ENCODE data around the gene REEP6. TPM values are rescaled to one million over a fixed set of nuclear protein-coding genes. Genes with fewer than 3 reads are reported as not detected.

REEP6 gene
- total RNA-seq, 4 donors from 2014 or later, result 1.1 to 2.3 (median 1.5) TPM

DNA sequence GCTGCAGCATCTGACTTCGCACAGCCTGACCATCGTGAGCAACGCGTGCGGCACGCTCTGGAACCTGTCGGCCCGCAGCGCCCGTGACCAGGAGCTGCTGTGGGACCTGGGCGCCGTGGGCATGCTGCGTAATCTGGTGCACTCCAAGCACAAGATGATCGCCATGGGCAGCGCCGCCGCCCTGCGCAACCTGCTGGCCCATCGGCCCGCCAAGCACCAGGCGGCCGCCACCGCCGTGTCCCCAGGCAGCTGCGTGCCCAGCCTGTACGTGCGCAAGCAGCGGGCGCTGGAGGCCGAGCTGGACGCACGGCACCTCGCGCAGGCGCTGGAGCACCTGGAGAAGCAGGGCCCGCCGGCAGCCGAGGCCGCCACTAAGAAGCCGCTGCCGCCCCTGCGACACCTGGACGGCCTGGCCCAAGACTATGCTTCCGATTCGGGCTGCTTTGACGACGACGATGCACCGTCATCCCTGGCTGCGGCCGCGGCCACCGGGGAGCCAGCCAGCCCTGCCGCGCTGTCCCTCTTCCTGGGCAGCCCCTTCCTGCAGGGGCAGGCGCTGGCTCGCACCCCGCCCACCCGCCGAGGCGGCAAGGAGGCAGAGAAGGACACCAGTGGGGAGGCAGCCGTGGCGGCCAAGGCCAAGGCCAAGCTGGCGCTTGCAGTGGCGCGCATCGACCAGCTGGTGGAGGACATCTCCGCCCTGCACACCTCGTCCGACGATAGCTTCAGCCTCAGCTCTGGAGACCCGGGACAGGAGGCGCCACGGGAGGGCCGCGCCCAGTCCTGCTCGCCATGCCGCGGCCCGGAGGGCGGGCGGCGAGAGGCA, 25.6 kb upstream of the REEP6 start:
- in situ Hi-C loops (cut with MboI; ENCODE audit: low sequenced_read_pairs in 4 of 4), result no loop called here

DNA sequence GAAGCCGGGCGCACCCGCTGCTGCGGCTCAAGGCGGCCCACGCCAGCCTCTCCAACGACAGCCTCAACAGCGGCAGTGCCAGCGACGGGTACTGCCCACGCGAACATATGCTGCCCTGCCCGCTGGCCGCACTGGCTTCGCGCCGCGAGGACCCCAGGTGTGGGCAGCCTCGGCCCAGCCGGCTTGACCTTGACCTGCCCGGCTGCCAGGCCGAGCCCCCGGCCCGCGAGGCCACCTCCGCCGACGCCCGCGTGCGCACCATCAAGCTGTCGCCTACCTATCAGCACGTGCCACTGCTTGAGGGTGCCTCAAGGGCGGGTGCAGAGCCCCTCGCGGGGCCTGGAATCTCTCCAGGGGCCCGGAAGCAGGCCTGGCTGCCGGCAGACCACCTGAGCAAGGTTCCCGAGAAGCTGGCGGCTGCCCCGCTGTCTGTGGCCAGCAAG, 24.9 kb upstream of the REEP6 start:
- H3K27ac ChIP-seq, result no peak overlapping the region
- intact Hi-C loops (cut with DNase I; ENCODE audit: low total_unique reads), result no loop called here
- no peaks in the 10 kb centered on the region for H3K36me3 ChIP-seq
- peaks cover 11 to 27% of the 10 kb centered on the region in 2 donors for H3K4me1 ChIP-seq
- no peak for DNase-seq
- H3K27me3 ChIP-seq, result peaks cover 52 to 60% (median 52%) of the 10 kb centered on the region in 3 donors
- TF ChIP-seq POLR2A (IDR thresholded peaks at IDR 0.05), result no peak
- TF ChIP-seq, protein P1, sequence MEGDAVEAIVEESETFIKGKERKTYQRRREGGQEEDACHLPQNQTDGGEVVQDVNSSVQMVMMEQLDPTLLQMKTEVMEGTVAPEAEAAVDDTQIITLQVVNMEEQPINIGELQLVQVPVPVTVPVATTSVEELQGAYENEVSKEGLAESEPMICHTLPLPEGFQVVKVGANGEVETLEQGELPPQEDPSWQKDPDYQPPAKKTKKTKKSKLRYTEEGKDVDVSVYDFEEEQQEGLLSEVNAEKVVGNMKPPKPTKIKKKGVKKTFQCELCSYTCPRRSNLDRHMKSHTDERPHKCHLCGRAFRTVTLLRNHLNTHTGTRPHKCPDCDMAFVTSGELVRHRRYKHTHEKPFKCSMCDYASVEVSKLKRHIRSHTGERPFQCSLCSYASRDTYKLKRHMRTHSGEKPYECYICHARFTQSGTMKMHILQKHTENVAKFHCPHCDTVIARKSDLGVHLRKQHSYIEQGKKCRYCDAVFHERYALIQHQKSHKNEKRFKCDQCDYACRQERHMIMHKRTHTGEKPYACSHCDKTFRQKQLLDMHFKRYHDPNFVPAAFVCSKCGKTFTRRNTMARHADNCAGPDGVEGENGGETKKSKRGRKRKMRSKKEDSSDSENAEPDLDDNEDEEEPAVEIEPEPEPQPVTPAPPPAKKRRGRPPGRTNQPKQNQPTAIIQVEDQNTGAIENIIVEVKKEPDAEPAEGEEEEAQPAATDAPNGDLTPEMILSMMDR (IDR thresholded peaks at IDR 0.05 in 4 of 5, conservative IDR thresholded peaks at IDR 0.05 in 1 of 5), result no peak
- no peaks in the 10 kb centered on the region for H3K9me3 ChIP-seq
- in situ Hi-C loops (cut with MboI; ENCODE audit: low sequenced_read_pairs in 4 of 4), result no loop called here
- H3K4me3 ChIP-seq, result no peak overlapping the region
- no peak for ATAC-seq

More for the DNA sequence above, 25.6 kb upstream of the REEP6 start:
- H3K9me3 ChIP-seq, result no peaks in the 10 kb centered on the region
- H3K27me3 ChIP-seq, result peaks cover 46 to 53% (median 46%) of the 10 kb centered on the region in 3 donors
- no peak for TF ChIP-seq POLR2A (IDR thresholded peaks at IDR 0.05)
- TF ChIP-seq, protein P1 (IDR thresholded peaks at IDR 0.05 in 4 of 5, conservative IDR thresholded peaks at IDR 0.05 in 1 of 5), result peak in 2 of 5 experiments; percentile 24 to 42
- H3K27ac ChIP-seq, result no peak overlapping the region
- intact Hi-C loops (cut with DNase I; ENCODE audit: low total_unique reads), result no loop called here
- peaks cover 6 to 22% of the 10 kb centered on the region in 2 donors for H3K4me1 ChIP-seq
- no peak for DNase-seq
- no peak for ATAC-seq
- no peaks in the 10 kb centered on the region for H3K36me3 ChIP-seq
- no peak overlapping the region for H3K4me3 ChIP-seq

DNA sequence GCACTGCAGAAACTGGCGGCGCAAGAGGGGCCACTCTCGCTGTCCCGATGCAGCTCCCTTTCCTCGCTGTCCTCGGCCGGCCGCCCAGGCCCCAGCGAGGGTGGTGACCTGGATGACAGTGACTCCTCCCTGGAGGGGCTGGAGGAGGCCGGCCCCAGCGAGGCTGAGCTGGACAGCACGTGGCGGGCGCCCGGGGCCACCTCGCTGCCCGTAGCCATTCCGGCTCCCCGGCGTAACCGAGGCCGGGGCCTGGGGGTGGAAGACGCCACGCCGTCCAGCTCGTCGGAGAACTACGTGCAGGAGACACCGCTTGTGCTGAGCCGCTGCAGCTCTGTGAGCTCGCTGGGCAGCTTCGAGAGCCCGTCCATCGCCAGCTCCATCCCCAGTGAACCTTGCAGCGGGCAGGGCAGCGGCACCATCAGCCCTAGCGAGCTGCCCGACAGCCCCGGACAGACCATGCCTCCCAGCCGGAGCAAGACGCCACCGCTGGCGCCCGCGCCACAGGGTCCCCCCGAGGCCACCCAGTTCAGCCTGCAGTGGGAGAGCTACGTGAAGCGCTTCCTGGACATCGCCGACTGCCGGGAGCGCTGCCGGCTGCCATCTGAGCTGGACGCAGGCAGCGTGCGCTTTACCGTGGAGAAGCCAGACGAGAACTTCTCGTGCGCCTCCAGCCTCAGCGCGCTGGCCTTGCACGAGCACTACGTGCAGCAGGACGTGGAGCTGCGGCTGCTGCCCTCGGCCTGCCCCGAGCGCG, 24.3 kb upstream of the REEP6 start:
- no peak for DNase-seq
- no peak for TF ChIP-seq POLR2A (IDR thresholded peaks at IDR 0.05)
- TF ChIP-seq, protein P1 (IDR thresholded peaks at IDR 0.05 in 4 of 5, conservative IDR thresholded peaks at IDR 0.05 in 1 of 5), result no peak
- intact Hi-C loops (cut with DNase I; ENCODE audit: low total_unique reads) (no loop called here), in situ Hi-C loops (cut with MboI; ENCODE audit: low sequenced_read_pairs in 4 of 4) (no loop called here)
- Histone ChIP-seq H3K27me3 (peaks cover 58 to 66% (median 58%) of the 10 kb centered on the region in 3 donors), H3K9me3 (no peaks in the 10 kb centered on the region), H3K4me3 (no peak overlapping the region), H3K4me1 (peaks cover 11 to 33% of the 10 kb centered on the region in 2 donors), H3K36me3 (no peaks in the 10 kb centered on the region), H3K27ac (no peak overlapping the region)
- no peak for ATAC-seq

DNA sequence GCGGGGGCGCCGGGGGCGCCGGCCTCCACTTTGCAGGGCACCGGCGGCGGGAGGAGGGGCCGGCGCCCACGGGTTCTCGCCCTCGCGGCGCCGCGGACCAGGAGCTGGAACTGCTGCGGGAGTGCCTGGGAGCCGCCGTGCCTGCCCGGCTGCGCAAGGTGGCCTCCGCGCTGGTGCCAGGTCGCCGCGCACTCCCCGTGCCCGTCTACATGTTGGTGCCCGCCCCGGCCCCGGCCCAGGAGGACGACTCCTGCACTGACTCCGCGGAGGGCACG, 23.8 kb upstream of the REEP6 start:
- in situ Hi-C loops (cut with MboI; ENCODE audit: low sequenced_read_pairs in 4 of 4) (no loop called here), intact Hi-C loops (cut with DNase I; ENCODE audit: low total_unique reads) (no loop called here)
- ATAC-seq (no peak), DNase-seq (no peak)
- no peaks in the 10 kb centered on the region for H3K36me3 ChIP-seq
- H3K27me3 ChIP-seq, result peaks cover 63 to 71% (median 63%) of the 10 kb centered on the region in 3 donors
- TF ChIP-seq, protein P1 (IDR thresholded peaks at IDR 0.05 in 4 of 5, conservative IDR thresholded peaks at IDR 0.05 in 1 of 5), result no peak
- no peak for TF ChIP-seq POLR2A (IDR thresholded peaks at IDR 0.05)
- H3K27ac ChIP-seq, result no peak overlapping the region
- H3K4me1 ChIP-seq, result peaks cover 11 to 38% of the 10 kb centered on the region in 2 donors
- H3K4me3 ChIP-seq, result no peak overlapping the region
- no peaks in the 10 kb centered on the region for H3K9me3 ChIP-seq
